Measurements from ENCODE around the gene UBAC1.

The UBAC1 gene

DNA sequence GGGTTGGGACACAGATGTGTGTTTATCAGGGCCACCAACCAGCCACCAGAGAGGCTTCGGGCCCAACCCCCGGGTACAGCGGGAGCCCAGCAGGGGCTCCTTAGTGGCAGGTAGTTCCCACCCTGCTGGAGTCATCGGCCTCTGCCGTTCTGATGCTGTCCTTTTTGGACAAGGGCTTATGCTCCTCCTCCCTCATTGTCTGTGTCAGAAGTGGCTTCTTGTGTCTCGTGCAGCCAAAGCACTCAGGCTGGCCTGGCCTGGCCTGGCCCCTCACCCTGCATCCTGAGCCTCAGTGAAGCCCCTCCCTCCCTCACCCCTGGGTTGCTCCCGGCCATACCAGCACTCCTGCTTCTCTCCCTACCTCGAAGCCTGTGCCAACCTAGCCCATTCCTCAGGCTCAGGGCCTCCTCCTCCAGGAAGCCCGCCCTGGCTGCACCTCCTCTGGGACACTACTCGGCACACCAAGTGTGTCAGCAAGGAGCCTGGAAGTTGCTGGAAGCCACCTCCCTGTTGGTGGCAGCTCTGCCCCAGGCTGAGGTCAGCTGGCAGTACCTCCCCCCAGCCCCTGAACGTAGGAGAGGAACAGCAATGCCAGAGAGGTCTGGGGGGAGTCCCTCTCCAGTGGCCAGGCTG lies 4.1 kb upstream of the UBAC1 start:
- Mint-ChIP-seq H3K27me3 (peaks cover 12% of the 10 kb centered on the region), H3K4me3 (no peak overlapping the region), H3K4me1 (ENCODE audit: low read depth) (peaks cover 59% of the 10 kb centered on the region), H3K36me3 (ENCODE audit: low read depth) (peaks cover 7% of the 10 kb centered on the region), H3K9me3 (no peaks in the 10 kb centered on the region), H3K27ac (peak overlapping the region; percentile 30)
- intact Hi-C loops (cut with micrococcal nuclease) = no loop called here

DNA sequence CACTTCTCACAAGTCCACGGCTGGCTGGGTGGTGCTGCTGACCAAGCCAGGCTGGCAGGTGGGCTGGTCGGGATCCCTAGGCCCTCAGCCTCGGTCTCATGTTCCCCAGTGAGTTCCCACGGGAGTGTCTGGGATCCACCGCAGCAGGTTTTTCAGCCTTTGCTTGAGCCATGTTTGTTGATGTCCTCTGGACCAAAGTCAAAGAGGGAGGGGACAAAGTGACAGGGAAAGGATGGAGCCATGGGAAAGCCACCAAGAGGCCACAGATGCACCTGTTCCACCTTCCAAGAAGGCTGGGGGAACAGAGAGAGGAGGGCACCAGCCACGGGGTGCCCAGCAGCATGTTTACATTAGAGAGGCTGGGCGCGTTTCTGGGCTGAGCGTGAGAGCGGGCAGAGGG lies 2.8 kb upstream of the UBAC1 start:
- no peak overlapping the region for H3K4me3 Mint-ChIP-seq
- peak overlapping the region; percentile 75 for H3K27ac Mint-ChIP-seq

DNA sequence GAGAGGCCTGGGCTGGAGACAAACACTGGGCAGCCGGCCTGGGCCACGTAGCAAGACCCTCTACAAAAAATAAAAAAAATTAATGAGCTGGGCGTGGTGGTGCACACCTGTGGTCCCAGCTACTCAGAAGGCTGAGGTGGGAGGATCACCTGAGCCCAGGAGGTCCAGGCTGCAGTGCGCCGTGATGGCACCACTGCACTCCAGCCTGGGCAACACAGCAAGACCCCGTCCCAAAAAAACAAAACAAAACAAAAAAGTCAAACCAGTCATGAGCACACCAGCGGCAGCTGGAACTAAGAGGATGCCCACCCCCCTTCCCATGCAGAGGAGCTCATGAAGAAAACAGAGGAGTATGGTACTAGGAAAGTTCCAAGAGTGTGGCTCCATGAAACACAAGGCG lies 2.2 kb upstream of the UBAC1 start:
- Mint-ChIP-seq H3K4me3 (no peak overlapping the region), H3K27ac (peak overlapping the region; percentile 75), H3K36me3 (ENCODE audit: low read depth) (peaks cover 8% of the 10 kb centered on the region), H3K4me1 (ENCODE audit: low read depth) (peaks cover 56% of the 10 kb centered on the region), H3K9me3 (no peaks in the 10 kb centered on the region), H3K27me3 (peaks cover 12% of the 10 kb centered on the region)
- intact Hi-C loops (cut with micrococcal nuclease) = no loop called here

More for the DNA sequence above, 2.8 kb upstream of the UBAC1 start:
- H3K36me3 Mint-ChIP-seq (ENCODE audit: low read depth) = peaks cover 8% of the 10 kb centered on the region
- H3K9me3 Mint-ChIP-seq = no peaks in the 10 kb centered on the region
- intact Hi-C loops (cut with micrococcal nuclease) = no loop called here
- H3K27me3 Mint-ChIP-seq = peaks cover 12% of the 10 kb centered on the region
- H3K4me1 Mint-ChIP-seq (ENCODE audit: low read depth) = peaks cover 56% of the 10 kb centered on the region

DNA sequence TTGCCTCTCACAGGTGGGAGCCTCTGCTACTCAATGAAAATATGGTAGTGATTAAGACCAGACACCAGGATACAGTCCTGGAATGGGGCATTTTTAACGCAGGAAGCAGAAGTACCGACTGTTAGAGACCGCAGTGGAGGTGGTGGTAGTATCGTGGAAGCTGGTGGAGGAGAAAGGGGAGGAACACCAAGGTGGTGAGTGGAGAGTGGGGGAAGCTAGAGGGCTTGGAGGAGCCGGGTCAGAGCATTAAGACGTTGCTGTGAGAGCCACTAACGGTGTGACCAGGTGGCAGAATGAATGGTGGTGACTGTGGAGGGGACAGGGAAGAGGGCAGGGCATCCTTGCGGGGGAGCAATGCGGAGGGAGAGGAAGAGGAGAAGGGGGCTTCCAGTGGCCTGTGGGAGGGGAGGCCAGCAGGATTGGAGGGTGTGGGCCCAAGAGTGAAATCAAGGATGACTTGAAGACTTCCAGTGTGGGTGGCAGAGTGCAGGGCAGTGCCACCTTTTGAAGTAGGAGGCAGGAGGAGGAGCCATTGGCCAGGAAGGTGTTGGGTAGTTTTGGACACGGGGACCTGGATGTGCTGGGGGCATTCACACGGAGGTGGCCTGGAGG lies 1.6 kb upstream of the UBAC1 start:
- Mint-ChIP-seq H3K4me1 (ENCODE audit: low read depth) (peaks cover 55% of the 10 kb centered on the region), H3K27me3 (peaks cover 10% of the 10 kb centered on the region), H3K36me3 (ENCODE audit: low read depth) (peaks cover 13% of the 10 kb centered on the region), H3K4me3 (peak overlapping the region; percentile 54), H3K27ac (peak overlapping the region; percentile 75), H3K9me3 (no peaks in the 10 kb centered on the region)
- intact Hi-C loops (cut with micrococcal nuclease) = no loop called here

DNA sequence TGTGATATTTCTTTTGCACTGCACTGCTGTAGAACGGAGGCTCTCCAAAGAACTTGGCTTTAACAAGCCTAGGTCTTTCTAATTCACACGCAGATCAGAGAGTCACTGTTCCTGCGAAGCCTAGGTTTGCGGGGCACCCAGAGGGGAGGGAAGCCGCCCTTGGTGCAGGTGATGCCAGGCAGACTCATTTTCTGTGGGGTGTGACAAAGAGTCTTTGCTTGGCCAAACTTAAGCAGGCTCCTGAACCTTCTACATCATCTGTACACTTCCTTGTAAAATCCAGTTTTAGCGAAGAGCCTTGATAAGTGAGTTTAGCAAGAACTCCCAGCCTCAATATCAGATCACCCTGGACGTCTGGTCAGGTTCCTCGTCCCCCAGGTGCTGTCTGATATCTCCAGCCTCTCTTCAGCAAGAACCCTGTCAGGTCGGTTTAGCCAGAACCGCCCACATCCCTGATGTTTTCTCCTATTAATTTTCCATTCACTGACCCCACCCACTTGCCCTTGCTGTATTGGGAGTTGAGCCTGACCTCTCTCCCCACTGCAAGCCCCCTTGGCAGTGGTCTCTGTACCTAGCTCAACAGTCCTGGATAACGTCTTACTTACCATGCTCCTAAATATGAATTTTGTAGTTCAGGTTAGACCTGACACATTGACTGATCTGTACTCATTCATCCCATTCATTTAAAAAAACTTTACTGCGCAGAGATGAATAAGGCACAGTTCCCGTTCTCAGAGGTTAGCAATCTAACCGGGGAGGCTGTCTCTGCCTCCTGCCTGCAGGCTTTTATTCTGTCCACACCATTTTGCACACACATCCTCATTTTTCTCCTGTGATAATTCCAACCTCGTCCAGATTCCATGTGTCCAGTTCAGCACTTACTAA lies 880 bp upstream of the UBAC1 start:
- H3K9me3 Mint-ChIP-seq = no peaks in the 10 kb centered on the region
- peak overlapping the region; percentile 54 for H3K4me3 Mint-ChIP-seq
- intact Hi-C loops (cut with micrococcal nuclease) = no loop called here
- H3K4me1 Mint-ChIP-seq (ENCODE audit: low read depth) = peaks cover 50% of the 10 kb centered on the region
- peak overlapping the region; percentile 75 for H3K27ac Mint-ChIP-seq
- peaks cover 19% of the 10 kb centered on the region for H3K36me3 Mint-ChIP-seq (ENCODE audit: low read depth)
- peaks cover 7% of the 10 kb centered on the region for H3K27me3 Mint-ChIP-seq

DNA sequence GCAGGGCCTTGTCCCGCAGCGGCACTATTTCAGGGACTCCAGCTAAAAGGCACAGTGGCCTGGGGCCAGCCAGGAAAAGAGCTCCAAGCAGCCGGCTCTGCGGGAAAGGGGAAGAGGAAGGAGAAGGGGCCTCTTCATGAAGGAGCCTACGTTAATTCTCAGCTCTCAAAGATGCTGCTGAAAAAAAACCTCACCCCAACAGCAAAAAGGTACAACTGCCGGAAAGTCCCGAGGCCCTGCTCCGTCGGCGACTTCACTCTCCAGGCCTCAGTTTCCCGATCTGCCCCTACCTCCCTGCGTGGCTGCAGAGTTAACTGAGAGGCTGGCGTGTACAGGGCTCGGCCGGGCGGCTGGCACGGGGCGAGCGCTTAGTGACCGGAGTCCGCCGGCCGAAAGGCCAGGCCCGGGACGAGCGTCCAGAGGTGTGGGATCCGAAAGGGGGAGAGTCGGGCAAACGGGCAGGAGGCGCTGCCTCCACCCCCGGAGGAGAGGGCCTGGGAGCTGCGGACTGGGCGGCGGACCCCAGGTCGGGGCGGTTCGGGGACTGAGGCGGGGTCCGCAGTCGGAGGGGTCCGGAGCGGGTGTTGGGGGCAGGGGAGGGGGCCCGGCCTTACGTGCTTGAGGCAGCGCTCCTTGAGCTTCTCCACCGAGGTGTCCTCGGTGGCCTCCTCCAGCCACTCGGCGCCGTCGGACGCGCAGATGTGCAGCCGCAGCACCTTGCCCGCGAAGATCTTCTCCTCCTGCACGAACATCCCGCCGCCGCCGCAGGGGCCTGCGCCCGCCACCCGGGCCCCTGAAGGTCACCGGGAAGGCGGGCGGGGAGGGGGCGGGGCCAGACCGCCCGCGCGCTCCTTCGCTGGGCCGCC lies 529 bp downstream of the UBAC1 start:
- Mint-ChIP-seq H3K27ac (peak overlapping the region; percentile 97), H3K4me1 (ENCODE audit: low read depth) (peaks cover 64% of the 10 kb centered on the region), H3K4me3 (peak overlapping the region; percentile 97), H3K9me3 (no peaks in the 10 kb centered on the region), H3K27me3 (peaks cover 5% of the 10 kb centered on the region), H3K36me3 (ENCODE audit: low read depth) (peaks cover 33% of the 10 kb centered on the region)
- intact Hi-C loops (cut with micrococcal nuclease) = no loop called here

DNA sequence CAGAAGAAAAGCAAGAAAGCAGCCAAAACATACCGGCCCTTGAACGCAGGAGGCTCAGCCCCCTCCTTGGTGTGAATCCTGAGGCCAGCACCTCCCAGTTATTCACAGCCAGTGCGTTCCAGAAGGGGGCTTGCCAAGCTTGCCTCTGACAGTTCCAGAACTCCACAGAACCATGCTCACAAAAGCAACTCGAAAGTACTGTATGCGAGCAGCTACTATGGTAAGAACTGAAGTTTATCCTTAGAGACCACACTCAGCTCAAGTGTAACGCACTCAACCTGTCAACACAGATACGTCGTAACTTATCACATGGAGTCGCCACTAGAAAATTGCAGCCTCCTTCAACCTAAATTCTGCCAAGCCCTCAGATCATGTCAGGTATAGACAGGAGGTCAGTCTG lies 1.4 kb downstream of the UBAC1 start:
- peaks cover 42% of the 10 kb centered on the region for H3K36me3 Mint-ChIP-seq (ENCODE audit: low read depth)
- peak overlapping the region; percentile 97 for H3K27ac Mint-ChIP-seq
- H3K4me1 Mint-ChIP-seq (ENCODE audit: low read depth) = peaks cover 64% of the 10 kb centered on the region
- intact Hi-C loops (cut with micrococcal nuclease) = no loop called here
- no peaks in the 10 kb centered on the region for H3K9me3 Mint-ChIP-seq
- peaks cover 5% of the 10 kb centered on the region for H3K27me3 Mint-ChIP-seq
- H3K4me3 Mint-ChIP-seq = peak overlapping the region; percentile 97

DNA sequence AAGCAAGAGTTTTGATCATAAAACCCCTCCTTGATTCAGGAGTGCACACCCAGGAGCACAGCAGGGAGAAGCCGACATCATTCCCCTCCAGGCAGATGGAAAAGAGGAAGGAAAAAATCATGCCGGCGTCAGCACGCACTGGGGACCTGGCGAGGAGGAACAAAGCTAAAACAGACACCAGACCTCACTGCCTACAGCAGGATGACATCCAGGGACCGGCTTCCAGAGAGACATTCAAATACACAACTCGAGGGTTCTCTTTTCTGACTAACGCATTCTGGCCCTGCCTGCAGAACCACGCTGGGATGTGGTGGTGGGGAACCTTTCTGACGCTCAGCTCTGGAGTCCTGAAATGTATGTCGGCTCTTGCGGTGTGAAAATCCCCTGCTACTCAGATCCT lies 2.7 kb downstream of the UBAC1 start:
- Mint-ChIP-seq H3K27ac (peak overlapping the region; percentile 97), H3K36me3 (ENCODE audit: low read depth) (peaks cover 55% of the 10 kb centered on the region), H3K9me3 (no peaks in the 10 kb centered on the region), H3K4me1 (ENCODE audit: low read depth) (peaks cover 57% of the 10 kb centered on the region), H3K4me3 (peak overlapping the region; percentile 59), H3K27me3 (peaks cover 2% of the 10 kb centered on the region)
- intact Hi-C loops (cut with micrococcal nuclease) = no loop called here

DNA sequence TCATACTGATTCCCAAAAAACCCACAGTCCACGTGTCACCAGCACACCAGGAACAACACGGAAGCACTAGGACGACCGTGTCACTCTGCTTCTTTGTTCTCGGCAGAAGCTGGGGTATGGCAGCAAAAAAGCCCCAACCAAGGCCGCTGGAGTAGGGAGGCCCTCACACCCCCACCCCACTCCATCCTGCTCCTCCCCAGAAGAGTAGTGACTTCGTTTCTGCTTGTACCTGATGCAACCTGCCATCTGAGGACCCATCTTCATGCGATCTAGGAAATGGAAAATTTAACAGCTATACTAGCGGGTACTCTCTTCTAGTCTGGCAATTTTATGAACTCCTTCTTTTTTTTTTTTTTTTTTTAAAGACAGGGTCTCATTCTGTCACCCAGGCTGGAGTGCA lies 3.7 kb downstream of the UBAC1 start:
- H3K9me3 Mint-ChIP-seq = no peaks in the 10 kb centered on the region
- peaks cover 65% of the 10 kb centered on the region for H3K36me3 Mint-ChIP-seq (ENCODE audit: low read depth)
- H3K4me1 Mint-ChIP-seq (ENCODE audit: low read depth) = peaks cover 47% of the 10 kb centered on the region
- intact Hi-C loops (cut with micrococcal nuclease) = no loop called here
- no peak overlapping the region for H3K4me3 Mint-ChIP-seq
- H3K27me3 Mint-ChIP-seq = no peaks in the 10 kb centered on the region
- no peak overlapping the region for H3K27ac Mint-ChIP-seq

DNA sequence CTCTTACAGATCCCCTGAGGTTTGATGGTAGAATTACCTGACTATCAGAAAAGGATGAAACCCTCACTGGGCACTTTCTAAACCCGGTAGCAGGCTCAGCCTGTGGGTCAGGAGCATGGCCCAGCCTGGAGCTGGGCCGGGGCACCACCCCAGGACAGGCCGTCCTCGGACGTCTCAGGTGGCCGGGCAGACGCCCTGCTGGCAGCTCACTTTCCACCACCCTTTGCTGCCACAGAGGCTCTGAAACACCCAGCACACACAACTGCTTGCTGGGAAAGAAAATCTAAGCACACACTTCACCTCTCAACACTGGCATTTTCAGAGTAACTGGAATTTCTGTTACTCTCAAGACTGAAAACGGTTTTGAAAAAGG lies 4.4 kb downstream of the UBAC1 start:
- Mint-ChIP-seq H3K27me3 (no peaks in the 10 kb centered on the region), H3K4me3 (no peak overlapping the region), H3K27ac (peak overlapping the region; percentile 16), H3K4me1 (ENCODE audit: low read depth) (peaks cover 40% of the 10 kb centered on the region), H3K36me3 (ENCODE audit: low read depth) (peaks cover 72% of the 10 kb centered on the region), H3K9me3 (no peaks in the 10 kb centered on the region)
- intact Hi-C loops (cut with micrococcal nuclease) = no loop called here

DNA sequence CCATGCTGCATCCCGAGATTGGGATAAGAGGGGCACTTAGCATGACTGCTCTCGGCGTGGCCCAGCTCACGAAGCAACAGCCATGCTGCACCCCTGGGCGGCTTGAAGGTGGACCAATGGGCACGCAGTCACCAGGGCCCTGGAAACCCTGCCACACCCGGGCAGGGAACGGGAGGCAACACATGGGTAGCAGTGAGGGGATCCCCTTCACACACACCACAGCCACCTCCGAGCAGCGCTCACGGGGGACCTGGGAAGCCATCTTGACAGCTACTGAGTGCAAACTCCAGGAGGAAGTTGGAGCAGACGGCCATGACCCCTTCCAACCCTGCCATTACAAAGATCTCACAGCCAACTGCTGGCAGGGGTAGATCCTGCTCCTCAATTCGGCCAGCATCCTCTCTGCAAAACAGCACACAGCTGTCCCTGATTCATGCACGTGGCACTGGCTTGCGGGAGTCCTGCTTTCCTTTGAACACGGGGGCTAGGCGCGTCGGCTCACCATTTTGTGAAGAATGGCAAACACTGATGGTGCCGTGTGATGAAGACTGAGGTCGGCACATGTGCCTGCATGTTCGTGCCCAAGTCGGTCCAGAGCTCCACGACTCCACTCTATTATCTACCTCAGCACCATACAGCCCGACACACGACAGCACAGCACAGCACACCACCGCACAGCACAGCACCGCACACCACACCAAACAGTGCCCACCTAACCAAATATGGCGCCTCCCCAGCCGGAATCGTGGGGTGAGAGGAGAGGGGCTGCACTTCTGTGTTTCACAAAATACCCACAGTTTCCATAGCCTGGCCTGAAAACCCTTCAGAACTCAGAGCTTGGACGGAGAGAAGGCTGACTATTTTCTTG lies 5.0 kb downstream of the UBAC1 start:
- H3K36me3 Mint-ChIP-seq (ENCODE audit: low read depth) = peaks cover 78% of the 10 kb centered on the region
- peak overlapping the region; percentile 16 for H3K27ac Mint-ChIP-seq
- intact Hi-C loops (cut with micrococcal nuclease) = no loop called here
- no peak overlapping the region for H3K4me3 Mint-ChIP-seq
- H3K4me1 Mint-ChIP-seq (ENCODE audit: low read depth) = peaks cover 34% of the 10 kb centered on the region
- H3K27me3 Mint-ChIP-seq = no peaks in the 10 kb centered on the region
- H3K9me3 Mint-ChIP-seq = no peaks in the 10 kb centered on the region

DNA sequence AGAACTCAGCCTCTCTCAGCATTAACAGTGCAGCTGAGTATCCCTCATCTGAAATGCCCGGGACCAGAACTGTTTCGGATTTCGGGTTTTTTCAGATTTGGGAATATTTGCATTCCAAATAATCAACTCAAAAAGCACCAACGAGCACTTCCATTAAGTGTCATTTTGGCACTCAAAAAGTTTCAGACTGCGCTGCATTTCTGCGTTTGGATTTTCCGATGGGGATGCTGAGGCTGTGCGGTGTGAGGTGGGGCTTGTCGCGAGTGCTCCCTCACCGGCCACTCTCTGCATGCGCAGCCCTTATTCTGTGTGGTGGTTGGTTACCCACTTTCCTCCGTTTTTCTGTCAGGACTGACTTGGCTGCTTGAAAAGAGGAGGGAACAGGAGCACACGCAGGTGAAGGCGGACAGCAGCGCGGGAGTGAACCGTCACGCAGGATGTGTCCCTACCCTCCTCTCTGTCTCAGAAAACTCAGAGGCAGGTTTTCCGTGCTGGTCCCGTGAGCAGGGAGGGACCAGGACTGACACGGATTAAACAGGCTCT lies 8.4 kb downstream of the UBAC1 start:
- Mint-ChIP-seq H3K9me3 (no peaks in the 10 kb centered on the region), H3K27me3 (no peaks in the 10 kb centered on the region), H3K27ac (no peak overlapping the region), H3K36me3 (ENCODE audit: low read depth) (peaks cover 96% of the 10 kb centered on the region), H3K4me1 (ENCODE audit: low read depth) (peaks cover 31% of the 10 kb centered on the region), H3K4me3 (no peak overlapping the region)
- intact Hi-C loops (cut with micrococcal nuclease) = no loop called here

All from dendritic cell treated with granulocyte-macrophage colony-stimulating factor and Interleukin-4, amounts not matched to agents 40 ng/mL and 50 ng/mL, for 4 days (primary cell).